Gastroesophageal sphincter (tissue), 3 donors: ENCODE measurements around the gene LMNTD2.

ENCODE experiments used
- CTCF ChIP-seq, 4 experiments: fragments of 200-600 bp in 2 of 4; fragments of 450-650 bp in 2 of 4; sonication (generic) in 1 of 4; IDR thresholded peaks; one replicate each; pipeline ENCODE4 v1.5.1; 2017 to 2019; ENCODE audit warnings: antibody characterized with exemption in 4 of 4, mild to moderate bottlenecking in 2 of 4, moderate library complexity in 2 of 4
- POLR2AphosphoS5 ChIP-seq: sonication (generic); formaldehyde crosslinking; IDR thresholded peaks from one replicate; pipeline ENCODE4 v1.6.1; 2017; ENCODE audit warnings: antibody characterized with exemption

GRCh38 chr11:535519-536454 lies 24.8 kb downstream of the LMNTD2 start, which contains the start of gene HRAS:
- TF ChIP-seq CTCF (IDR thresholded peaks at IDR 0.05): peak in 1 of 4 experiments; percentile 9
- peak; percentile 46 for TF ChIP-seq POLR2AphosphoS5
